ENCODE data around the gene IRAK1BP1. TPM values are rescaled to one million over a fixed set of nuclear protein-coding genes. Genes with fewer than 3 reads are reported as not detected.
"Not testable (repeated sequence)": the region's sequence is repeated elsewhere in the genome, so short reads cannot be mapped to it uniquely, and the experiment has no call there.

Gene IRAK1BP1
- total RNA-seq, 1 donor from 2014 or later: 4.3 TPM

GRCh38 chr6:78863576-78863975 is 3.8 kb upstream of the IRAK1BP1 start:
- DNase-seq (no peak), ATAC-seq (no peak)
- Histone ChIP-seq H3K9me3 (no peaks in the 10 kb centered on the region), H3K27me3 (no peaks in the 10 kb centered on the region), H3K4me3 (no peak overlapping the region), H3K4me1 (no peaks in the 10 kb centered on the region), H3K36me3 (no peaks in the 10 kb centered on the region), H3K27ac (no peak overlapping the region)
- intact Hi-C loops (cut with DNase I): no loop called here
- no peak for TF ChIP-seq CTCF (IDR thresholded peaks at IDR 0.05)

GRCh38 chr6:78864957-78865356 is 2.4 kb upstream of the IRAK1BP1 start:
- intact Hi-C loops (cut with DNase I): no loop called here

GRCh38 chr6:78867020-78867369 is 356 bp upstream of the IRAK1BP1 start:
- DNase-seq (no peak), ATAC-seq (peak; percentile 48)
- no peak for TF ChIP-seq CTCF (IDR thresholded peaks at IDR 0.05)
- Histone ChIP-seq H3K27ac (peak overlapping the region; percentile 79), H3K36me3 (no peaks in the 10 kb centered on the region), H3K4me1 (no peaks in the 10 kb centered on the region), H3K4me3 (peak overlapping the region; percentile 87), H3K27me3 (no peaks in the 10 kb centered on the region), H3K9me3 (no peaks in the 10 kb centered on the region)
- intact Hi-C loops (cut with DNase I): no loop called here

More at GRCh38 chr6:78864957-78865356, 2.4 kb upstream of the IRAK1BP1 start:
- no peak for ATAC-seq
- no peak for DNase-seq
- Histone ChIP-seq H3K36me3 (no peaks in the 10 kb centered on the region), H3K27me3 (no peaks in the 10 kb centered on the region), H3K27ac (no peak overlapping the region), H3K4me1 (no peaks in the 10 kb centered on the region), H3K4me3 (no peak overlapping the region), H3K9me3 (no peaks in the 10 kb centered on the region)
- no peak for TF ChIP-seq CTCF (IDR thresholded peaks at IDR 0.05)

- Histone ChIP-seq H3K4me3 (peak overlapping the region; percentile 87), H3K27me3 (no peaks in the 10 kb centered on the region), H3K27ac (peak overlapping the region; percentile 79), H3K36me3 (no peaks in the 10 kb centered on the region), H3K4me1 (no peaks in the 10 kb centered on the region), H3K9me3 (no peaks in the 10 kb centered on the region)
- no peak for DNase-seq
- intact Hi-C loops (cut with DNase I): no loop called here
- no peak for TF ChIP-seq CTCF (IDR thresholded peaks at IDR 0.05)
- no peak for ATAC-seq
Measured at GRCh38 chr6:78868116-78868515, 765 bp downstream of the IRAK1BP1 start.

- no peak for ATAC-seq
- no peak for TF ChIP-seq CTCF (IDR thresholded peaks at IDR 0.05)
Measured at GRCh38 chr6:78875505-78875904, 8.2 kb downstream of the IRAK1BP1 start.

GRCh38 chr6:78883651-78884050 is 16.3 kb downstream of the IRAK1BP1 start:
- Histone ChIP-seq H3K27ac (no peak overlapping the region), H3K9me3 (no peaks in the 10 kb centered on the region), H3K36me3 (no peaks in the 10 kb centered on the region), H3K27me3 (no peaks in the 10 kb centered on the region), H3K4me3 (no peak overlapping the region), H3K4me1 (no peaks in the 10 kb centered on the region)
- intact Hi-C loops (cut with DNase I): no loop called here
- ATAC-seq (no peak), DNase-seq (no peak)
- no peak for TF ChIP-seq CTCF (IDR thresholded peaks at IDR 0.05)

More at GRCh38 chr6:78875505-78875904, 8.2 kb downstream of the IRAK1BP1 start:
- no peaks in the 10 kb centered on the region for H3K9me3 ChIP-seq
- no peaks in the 10 kb centered on the region for H3K4me1 ChIP-seq
- no peak for DNase-seq
- H3K27me3 ChIP-seq: no peaks in the 10 kb centered on the region
- H3K27ac ChIP-seq: no peak overlapping the region
- intact Hi-C loops (cut with DNase I): no loop called here
- no peak overlapping the region for H3K4me3 ChIP-seq
- H3K36me3 ChIP-seq: no peaks in the 10 kb centered on the region

GRCh38 chr6:78889901-78890300 is 22.6 kb downstream of the IRAK1BP1 start:
- ATAC-seq; H3K27ac ChIP-seq; H3K36me3 ChIP-seq; H3K4me3 ChIP-seq; intact Hi-C loops (cut with DNase I); H3K9me3 ChIP-seq; DNase-seq; H3K4me1 ChIP-seq; H3K27me3 ChIP-seq: not testable (repeated sequence)
